GM12801 (cell line): ENCODE measurements around the gene CABCOCO1.

ENCODE experiments used
- CTCF ChIP-seq: IDR thresholded peaks from one replicate; pipeline ENCODE4 v1.5.1; 2011; ENCODE audit warnings: control low read depth; ENCODE audit not compliant: insufficient read length; ENCODE audit errors: extremely low read depth

CABCOCO1 gene

GRCh38 chr10:61642150-61642571 lies 20.6 kb upstream of the CABCOCO1 start:
- TF ChIP-seq CTCF: no peak

- no peak for TF ChIP-seq CTCF
Observed at GRCh38 chr10:61642676-61643075, 20.1 kb upstream of the CABCOCO1 start.

GRCh38 chr10:61643316-61643751 lies 19.4 kb upstream of the CABCOCO1 start:
- TF ChIP-seq CTCF: no peak

- TF ChIP-seq CTCF: no peak
Observed at GRCh38 chr10:61653699-61654098, 9.0 kb upstream of the CABCOCO1 start.

GRCh38 chr10:61655335-61655851 lies 7.3 kb upstream of the CABCOCO1 start:
- no peak for TF ChIP-seq CTCF

GRCh38 chr10:61663466-61663865 lies 737 bp downstream of the CABCOCO1 start:
- no peak for TF ChIP-seq CTCF

- TF ChIP-seq CTCF: no peak
Observed at GRCh38 chr10:61664985-61665384, 2.3 kb downstream of the CABCOCO1 start.
